ENCODE measurements around the gene TNFRSF14. TPM values are rescaled to one million over a fixed set of nuclear protein-coding genes. Genes with fewer than 3 reads are reported as not detected.

TNFRSF14 gene
- total RNA-seq, 1 experiment from 2014 or later: 24.4 TPM

DNA sequence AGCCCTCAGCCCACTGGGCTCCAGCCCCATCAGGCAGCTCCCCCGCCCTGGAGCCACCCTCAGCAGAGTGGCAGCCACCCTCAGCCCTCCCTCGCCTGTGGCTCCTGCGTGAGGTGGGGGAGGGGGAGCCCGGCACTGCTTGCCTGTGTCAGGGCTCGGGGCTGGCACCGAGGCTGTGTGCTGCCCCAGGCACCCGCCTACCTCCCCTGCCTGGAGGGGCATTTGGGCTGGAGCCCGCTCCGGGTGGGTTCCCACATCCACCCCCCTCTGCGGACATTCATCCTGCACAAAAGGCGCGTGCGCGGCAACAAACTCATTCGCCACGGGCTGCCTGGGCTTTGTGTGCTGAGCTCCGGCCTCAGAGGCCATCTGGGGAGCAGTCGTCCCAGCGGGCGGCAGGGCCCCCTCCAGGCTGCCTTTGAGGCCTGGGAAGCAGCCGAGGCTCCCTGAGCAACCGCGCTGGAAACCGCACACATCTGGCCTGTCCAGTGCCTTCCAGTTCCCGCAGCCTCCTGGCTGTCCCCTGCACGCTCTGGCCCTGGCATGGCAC is 12.6 kb upstream of the TNFRSF14 start:
- CTCF ChIA-PET: no interaction called here
- Mint-ChIP-seq H3K4me1 (ENCODE audit: low read depth, unreplicated experiment) (no peaks in the 10 kb centered on the region), H3K27ac (ENCODE audit: unreplicated experiment) (no peak overlapping the region), H3K36me3 (ENCODE audit: insufficient read depth, unreplicated experiment) (peaks cover 15% of the 10 kb centered on the region), H3K27me3 (ENCODE audit: unreplicated experiment) (no peaks in the 10 kb centered on the region), H3K9me3 (ENCODE audit: low read depth, unreplicated experiment) (no peaks in the 10 kb centered on the region), H3K4me3 (ENCODE audit: low read depth, unreplicated experiment) (no peak overlapping the region)
- TF ChIP-seq, protein P1, sequence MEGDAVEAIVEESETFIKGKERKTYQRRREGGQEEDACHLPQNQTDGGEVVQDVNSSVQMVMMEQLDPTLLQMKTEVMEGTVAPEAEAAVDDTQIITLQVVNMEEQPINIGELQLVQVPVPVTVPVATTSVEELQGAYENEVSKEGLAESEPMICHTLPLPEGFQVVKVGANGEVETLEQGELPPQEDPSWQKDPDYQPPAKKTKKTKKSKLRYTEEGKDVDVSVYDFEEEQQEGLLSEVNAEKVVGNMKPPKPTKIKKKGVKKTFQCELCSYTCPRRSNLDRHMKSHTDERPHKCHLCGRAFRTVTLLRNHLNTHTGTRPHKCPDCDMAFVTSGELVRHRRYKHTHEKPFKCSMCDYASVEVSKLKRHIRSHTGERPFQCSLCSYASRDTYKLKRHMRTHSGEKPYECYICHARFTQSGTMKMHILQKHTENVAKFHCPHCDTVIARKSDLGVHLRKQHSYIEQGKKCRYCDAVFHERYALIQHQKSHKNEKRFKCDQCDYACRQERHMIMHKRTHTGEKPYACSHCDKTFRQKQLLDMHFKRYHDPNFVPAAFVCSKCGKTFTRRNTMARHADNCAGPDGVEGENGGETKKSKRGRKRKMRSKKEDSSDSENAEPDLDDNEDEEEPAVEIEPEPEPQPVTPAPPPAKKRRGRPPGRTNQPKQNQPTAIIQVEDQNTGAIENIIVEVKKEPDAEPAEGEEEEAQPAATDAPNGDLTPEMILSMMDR (IDR thresholded peaks at IDR 0.05; ENCODE audit: unreplicated experiment): no peak
- intact Hi-C loops (cut with micrococcal nuclease; ENCODE audit: unreplicated experiment): loop anchor here (10.0 kb wide), 1 partner anchor 349 kb away; the partner anchor contains the start of gene FAAP20
- no peak for DNase-seq
- BruUV-seq (replicated peaks): no TSS peak

DNA sequence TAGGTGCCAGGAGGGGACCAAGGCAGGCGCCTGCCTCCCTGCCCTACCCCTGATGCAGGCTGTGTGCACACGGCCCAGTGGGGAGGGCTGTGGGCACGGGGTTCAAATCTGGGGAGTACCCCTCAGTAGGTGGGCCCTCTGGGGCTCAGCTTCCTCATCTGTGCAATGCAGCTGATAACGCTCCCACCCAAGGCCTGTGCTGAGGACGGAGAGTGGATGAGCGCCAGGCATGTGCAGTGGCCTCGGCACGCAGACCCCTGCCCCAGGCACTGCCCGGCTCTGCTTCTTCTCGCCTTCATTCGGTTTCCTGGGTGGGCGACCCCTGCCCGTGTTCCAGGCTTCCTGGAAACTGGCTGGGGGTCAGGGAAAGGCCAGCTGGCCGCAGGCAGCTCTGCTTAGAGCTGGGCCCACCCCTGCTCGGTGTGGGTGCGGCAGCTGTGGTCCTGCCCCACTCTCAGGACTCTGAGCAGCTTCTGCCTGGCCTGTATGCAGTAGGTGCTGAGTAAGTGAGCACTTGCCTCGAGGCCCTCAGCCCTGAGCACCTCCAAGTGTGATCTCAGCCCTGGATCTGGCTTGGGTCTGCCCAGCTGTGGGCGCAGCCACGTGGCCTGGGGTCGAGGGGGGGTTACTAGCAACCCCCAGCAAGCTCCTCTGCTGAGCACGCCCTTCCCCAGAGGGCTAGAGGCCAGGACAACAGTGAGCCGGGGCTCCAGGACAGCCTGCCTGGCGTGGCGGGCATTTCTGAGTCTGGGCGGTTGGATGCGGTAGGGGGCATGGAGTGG is 11.9 kb upstream of the TNFRSF14 start:
- H3K27ac Mint-ChIP-seq (ENCODE audit: unreplicated experiment): no peak overlapping the region
- H3K36me3 Mint-ChIP-seq (ENCODE audit: insufficient read depth, unreplicated experiment): peaks cover 15% of the 10 kb centered on the region
- CTCF ChIA-PET: no interaction called here
- H3K4me3 Mint-ChIP-seq (ENCODE audit: low read depth, unreplicated experiment): no peak overlapping the region
- no TSS peak for BruUV-seq (replicated peaks)
- H3K4me1 Mint-ChIP-seq (ENCODE audit: low read depth, unreplicated experiment): no peaks in the 10 kb centered on the region
- TF ChIP-seq, protein P1 (IDR thresholded peaks at IDR 0.05; ENCODE audit: unreplicated experiment): no peak
- no peaks in the 10 kb centered on the region for H3K27me3 Mint-ChIP-seq (ENCODE audit: unreplicated experiment)
- H3K9me3 Mint-ChIP-seq (ENCODE audit: low read depth, unreplicated experiment): no peaks in the 10 kb centered on the region
- DNase-seq: no peak
- intact Hi-C loops (cut with micrococcal nuclease; ENCODE audit: unreplicated experiment): loop anchor here (10.0 kb wide), 1 partner anchor 349 kb away; the partner anchor contains the start of gene FAAP20

DNA sequence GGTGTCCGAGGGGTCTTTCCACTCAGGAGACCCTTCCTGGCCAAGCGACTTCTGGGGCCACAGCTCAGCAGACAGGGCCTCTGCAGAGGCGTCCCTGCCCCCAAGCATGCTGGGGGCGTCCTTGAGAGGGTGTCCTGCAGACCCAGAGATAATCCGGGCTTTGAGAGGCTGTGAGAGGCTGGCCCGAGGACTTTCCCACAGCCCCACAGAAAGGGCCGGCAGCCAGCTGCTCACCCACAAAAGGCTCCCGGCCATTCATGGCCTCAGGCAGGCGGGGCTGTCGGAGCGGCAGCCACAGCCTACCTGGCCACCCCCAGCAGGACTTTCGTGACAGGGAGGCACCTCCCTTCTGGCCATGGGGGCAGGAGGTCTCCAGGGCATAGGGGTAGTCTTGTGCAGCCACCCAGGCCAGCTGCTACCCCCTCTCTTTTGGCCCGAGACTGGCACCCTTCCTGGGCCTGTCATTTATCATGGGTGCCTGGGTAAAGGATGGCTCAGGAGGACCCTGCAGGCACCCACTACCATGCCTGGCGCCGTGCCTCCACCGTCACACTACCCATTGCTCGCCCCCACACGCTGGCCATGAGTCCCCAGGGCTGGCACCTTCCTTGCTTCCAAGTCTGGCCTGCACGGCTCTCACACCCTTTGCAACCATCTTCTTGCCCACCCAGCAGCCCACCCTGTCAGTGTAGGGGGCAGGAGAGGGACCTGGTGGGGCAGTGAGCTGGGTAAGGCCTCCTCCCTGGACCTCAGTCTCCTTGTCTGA is 11.1 kb upstream of the TNFRSF14 start:
- Mint-ChIP-seq H3K36me3 (ENCODE audit: insufficient read depth, unreplicated experiment) (peaks cover 15% of the 10 kb centered on the region), H3K9me3 (ENCODE audit: low read depth, unreplicated experiment) (no peaks in the 10 kb centered on the region), H3K4me1 (ENCODE audit: low read depth, unreplicated experiment) (no peaks in the 10 kb centered on the region), H3K4me3 (ENCODE audit: low read depth, unreplicated experiment) (no peak overlapping the region), H3K27me3 (ENCODE audit: unreplicated experiment) (no peaks in the 10 kb centered on the region), H3K27ac (ENCODE audit: unreplicated experiment) (no peak overlapping the region)
- DNase-seq: no peak
- TF ChIP-seq, protein P1 (IDR thresholded peaks at IDR 0.05; ENCODE audit: unreplicated experiment): no peak
- CTCF ChIA-PET: interaction anchor here (0.6 to 1.7 kb wide), 2 partner anchors 19 to 551 kb away, joined by 3 to 8 read pairs; partner anchors contain the start of gene PANK4
- no TSS peak for BruUV-seq (replicated peaks)
- intact Hi-C loops (cut with micrococcal nuclease; ENCODE audit: unreplicated experiment): loop anchor here (10.0 kb wide), 1 partner anchor 350 kb away; the partner anchor contains the start of gene FAAP20

DNA sequence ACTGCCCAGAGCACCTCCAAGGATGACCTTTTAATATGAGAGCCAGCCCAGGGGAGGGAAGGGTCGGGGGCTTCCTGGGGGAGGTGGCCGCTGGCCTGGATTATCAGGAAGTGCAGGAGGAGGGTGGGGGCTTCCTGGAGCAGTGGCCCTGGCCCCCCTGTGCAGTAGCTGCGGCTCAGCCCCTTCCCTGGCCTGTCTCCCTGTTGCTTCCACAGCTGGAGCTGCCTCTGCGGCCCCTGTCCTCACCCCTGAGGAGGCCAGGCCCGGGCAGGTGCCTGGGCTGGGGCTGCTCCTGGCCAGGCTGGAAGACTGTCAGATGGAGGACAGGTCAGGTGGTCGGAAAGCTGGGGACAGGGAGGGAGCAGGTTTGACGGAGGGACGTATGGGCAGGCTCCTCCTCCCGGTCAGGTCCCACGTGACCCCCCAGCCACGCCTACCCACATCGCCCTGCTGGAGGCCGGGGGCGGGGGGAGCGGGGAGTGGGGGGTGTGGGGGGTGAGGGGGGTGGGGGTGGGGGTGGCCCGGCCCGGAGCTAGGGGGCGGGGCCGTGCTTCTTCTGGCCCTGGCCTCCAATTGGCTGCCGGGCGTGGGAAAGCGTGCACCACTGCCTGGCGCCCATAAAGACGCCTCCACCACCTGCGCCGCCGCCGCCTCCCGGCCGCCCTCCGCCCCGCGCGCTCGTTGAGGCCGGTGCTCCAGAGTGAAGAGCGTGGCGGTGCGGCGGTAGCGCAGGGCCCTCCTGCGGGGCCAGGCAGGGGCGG is 10.2 kb upstream of the TNFRSF14 start:
- H3K4me3 Mint-ChIP-seq (ENCODE audit: low read depth, unreplicated experiment): peak overlapping the region; percentile 80
- intact Hi-C loops (cut with micrococcal nuclease; ENCODE audit: unreplicated experiment): loop anchor here (10.0 kb wide), 1 partner anchor 351 kb away; the partner anchor contains the start of gene FAAP20
- CTCF ChIA-PET: interaction anchor here (1.7 to 3.3 kb wide), 2 partner anchors 20 to 130 kb away, joined by 8 to 19 read pairs; partner anchors contain the start of gene PANK4
- H3K4me1 Mint-ChIP-seq (ENCODE audit: low read depth, unreplicated experiment): no peaks in the 10 kb centered on the region
- BruUV-seq (replicated peaks): no TSS peak
- no peaks in the 10 kb centered on the region for H3K9me3 Mint-ChIP-seq (ENCODE audit: low read depth, unreplicated experiment)
- peaks cover 15% of the 10 kb centered on the region for H3K36me3 Mint-ChIP-seq (ENCODE audit: insufficient read depth, unreplicated experiment)
- H3K27me3 Mint-ChIP-seq (ENCODE audit: unreplicated experiment): no peaks in the 10 kb centered on the region
- peak overlapping the region; percentile 60 for H3K27ac Mint-ChIP-seq (ENCODE audit: unreplicated experiment)
- DNase-seq: peak; percentile 91
- TF ChIP-seq, protein P1 (IDR thresholded peaks at IDR 0.05; ENCODE audit: unreplicated experiment): no peak

Data from Calu3 (cell line).